Loucy (cell line): ENCODE measurements around the gene CCN2.

Experiments used
- H2AFZ ChIP-seq: fragments of 200-600 bp; sonication (generic); 2 replicates; pipeline ENCODE4 v1.6.0; 2016; ENCODE audit warnings: antibody characterized with exemption, mild to moderate bottlenecking, low read length, moderate library complexity
- H3F3A ChIP-seq: fragments of 200-600 bp; 2 replicates; pipeline ENCODE4 v1.6.0; 2016; ENCODE audit warnings: antibody characterized with exemption, low read depth, mild to moderate bottlenecking
- H3K27me3 ChIP-seq: fragments of 200-600 bp; sonication (generic); 2 replicates; pipeline ENCODE4 v1.6.1; 2014; ENCODE audit warnings: low read length, mild to moderate bottlenecking; ENCODE audit not compliant: insufficient read depth, poor library complexity, severe bottlenecking
- H3K36me3 ChIP-seq: fragments of 200-600 bp; sonication (generic); 2 replicates; pipeline ENCODE4 v1.6.1; 2016; ENCODE audit warnings: low read length; ENCODE audit not compliant: insufficient read depth
- H3K4me1 ChIP-seq: fragments of 200-600 bp; sonication (generic); 2 replicates; pipeline ENCODE4 v1.5.1; 2014; ENCODE audit warnings: low read length, mild to moderate bottlenecking; ENCODE audit not compliant: insufficient read depth, poor library complexity, severe bottlenecking
- H3K4me2 ChIP-seq: fragments of 200-600 bp; sonication (generic); 2 replicates; pipeline ENCODE4 v1.6.0; 2014; ENCODE audit warnings: antibody characterized with exemption, low read length, low read depth, mild to moderate bottlenecking; ENCODE audit not compliant: poor library complexity, severe bottlenecking
- H3K4me3 ChIP-seq: fragments of 200-600 bp; sonication (generic); 2 replicates; pipeline ENCODE4 v1.5.1; 2014; ENCODE audit warnings: low read length, mild to moderate bottlenecking, mixed read lengths; ENCODE audit not compliant: poor library complexity, severe bottlenecking
- H3K79me2 ChIP-seq: fragments of 200-600 bp; sonication (generic); 2 replicates; pipeline ENCODE4 v1.6.1; 2014; ENCODE audit warnings: low read length; ENCODE audit not compliant: insufficient read depth
- H3K9ac ChIP-seq: fragments of 200-600 bp; sonication (generic); 2 replicates; pipeline ENCODE4 v1.6.0; 2014; ENCODE audit warnings: mild to moderate bottlenecking, low read depth, low read length, moderate library complexity; ENCODE audit not compliant: poor library complexity, severe bottlenecking
- H3K9me2 ChIP-seq: fragments of 200-600 bp; sonication (generic); replicated peaks from 2 replicates; pipeline ENCODE4 v1.6.1; 2016; ENCODE audit warnings: low read depth, low read length, mixed read lengths
- H3K9me3 ChIP-seq: fragments of 200-600 bp; sonication (generic); 2 replicates; pipeline ENCODE4 v1.6.1; 2014; ENCODE audit warnings: mild to moderate bottlenecking, antibody characterized with exemption, low read length, low read depth; ENCODE audit not compliant: insufficient read depth
- H4K20me1 ChIP-seq: fragments of 200-600 bp; sonication (generic); 2 replicates; pipeline ENCODE4 v1.6.0; 2014; ENCODE audit warnings: antibody characterized with exemption, low read length, mild to moderate bottlenecking; ENCODE audit not compliant: insufficient read depth, poor library complexity, severe bottlenecking
- EZH2phosphoT487 ChIP-seq: fragments of 200-600 bp; IDR thresholded peaks from 2 replicates; pipeline ENCODE4 v1.6.1; 2018; ENCODE audit warnings: antibody characterized with exemption, mild to moderate bottlenecking, moderate library complexity, borderline replicate concordance
- TF ChIP-seq, protein P1 (sequence below): fragments of 200-600 bp; sonication (generic); conservative IDR thresholded peaks from 2 replicates; pipeline ENCODE4 v1.5.1; 2014; ENCODE audit warnings: mild to moderate bottlenecking, antibody characterized with exemption, low read length

CCN2 gene

DNA sequence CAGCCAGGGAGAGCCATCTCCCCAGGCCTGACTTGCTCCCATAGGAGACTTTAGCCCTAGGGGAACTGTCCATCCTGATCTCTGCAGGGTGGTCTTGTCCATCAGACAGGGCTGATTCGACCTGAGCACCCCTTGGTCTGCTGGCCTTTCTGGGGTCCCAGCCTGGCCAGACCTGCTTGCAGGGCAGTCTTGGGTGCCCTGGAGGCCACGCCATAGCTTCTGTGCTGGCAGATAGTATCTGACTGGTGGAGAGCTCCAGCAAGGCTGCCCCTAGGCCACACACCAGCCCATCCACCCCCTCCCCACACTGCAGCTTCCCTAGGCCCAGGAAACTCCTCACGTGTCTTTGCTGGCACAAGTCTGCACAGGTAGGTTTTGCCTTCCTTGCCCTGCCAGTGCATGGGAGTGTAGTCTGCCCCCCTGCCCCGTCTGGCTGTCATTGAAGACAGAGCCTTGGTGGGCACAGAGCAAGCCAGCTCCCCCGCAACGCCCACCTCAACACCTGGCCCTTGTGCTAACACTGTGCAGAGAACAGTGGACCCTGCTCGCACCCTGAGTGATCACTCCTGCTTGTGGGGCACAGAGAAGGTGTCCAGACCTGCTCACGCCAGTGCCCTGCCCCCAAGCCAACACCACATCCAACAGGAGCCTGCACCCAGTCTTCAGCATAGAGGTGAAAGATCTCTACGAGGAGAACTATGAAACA, 32.4 kb downstream of the CCN2 start:
- H3K4me3 ChIP-seq = no peak overlapping the region
- H3K9ac ChIP-seq = no peak overlapping the region
- peaks cover 37% of the 10 kb centered on the region for H3K27me3 ChIP-seq
- H3K4me1 ChIP-seq = peaks cover 18% of the 10 kb centered on the region
- no peak for TF ChIP-seq EZH2phosphoT487
- TF ChIP-seq, protein P1, sequence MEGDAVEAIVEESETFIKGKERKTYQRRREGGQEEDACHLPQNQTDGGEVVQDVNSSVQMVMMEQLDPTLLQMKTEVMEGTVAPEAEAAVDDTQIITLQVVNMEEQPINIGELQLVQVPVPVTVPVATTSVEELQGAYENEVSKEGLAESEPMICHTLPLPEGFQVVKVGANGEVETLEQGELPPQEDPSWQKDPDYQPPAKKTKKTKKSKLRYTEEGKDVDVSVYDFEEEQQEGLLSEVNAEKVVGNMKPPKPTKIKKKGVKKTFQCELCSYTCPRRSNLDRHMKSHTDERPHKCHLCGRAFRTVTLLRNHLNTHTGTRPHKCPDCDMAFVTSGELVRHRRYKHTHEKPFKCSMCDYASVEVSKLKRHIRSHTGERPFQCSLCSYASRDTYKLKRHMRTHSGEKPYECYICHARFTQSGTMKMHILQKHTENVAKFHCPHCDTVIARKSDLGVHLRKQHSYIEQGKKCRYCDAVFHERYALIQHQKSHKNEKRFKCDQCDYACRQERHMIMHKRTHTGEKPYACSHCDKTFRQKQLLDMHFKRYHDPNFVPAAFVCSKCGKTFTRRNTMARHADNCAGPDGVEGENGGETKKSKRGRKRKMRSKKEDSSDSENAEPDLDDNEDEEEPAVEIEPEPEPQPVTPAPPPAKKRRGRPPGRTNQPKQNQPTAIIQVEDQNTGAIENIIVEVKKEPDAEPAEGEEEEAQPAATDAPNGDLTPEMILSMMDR = no peak
- no peaks in the 10 kb centered on the region for H3F3A ChIP-seq
- no peak overlapping the region for H3K4me2 ChIP-seq
- no peak overlapping the region for H2AFZ ChIP-seq
- no peaks in the 10 kb centered on the region for H4K20me1 ChIP-seq
- H3K9me2 ChIP-seq = no peaks in the 10 kb centered on the region
- H3K79me2 ChIP-seq = no peaks in the 10 kb centered on the region
- H3K36me3 ChIP-seq = no peaks in the 10 kb centered on the region
- no peaks in the 10 kb centered on the region for H3K9me3 ChIP-seq

DNA sequence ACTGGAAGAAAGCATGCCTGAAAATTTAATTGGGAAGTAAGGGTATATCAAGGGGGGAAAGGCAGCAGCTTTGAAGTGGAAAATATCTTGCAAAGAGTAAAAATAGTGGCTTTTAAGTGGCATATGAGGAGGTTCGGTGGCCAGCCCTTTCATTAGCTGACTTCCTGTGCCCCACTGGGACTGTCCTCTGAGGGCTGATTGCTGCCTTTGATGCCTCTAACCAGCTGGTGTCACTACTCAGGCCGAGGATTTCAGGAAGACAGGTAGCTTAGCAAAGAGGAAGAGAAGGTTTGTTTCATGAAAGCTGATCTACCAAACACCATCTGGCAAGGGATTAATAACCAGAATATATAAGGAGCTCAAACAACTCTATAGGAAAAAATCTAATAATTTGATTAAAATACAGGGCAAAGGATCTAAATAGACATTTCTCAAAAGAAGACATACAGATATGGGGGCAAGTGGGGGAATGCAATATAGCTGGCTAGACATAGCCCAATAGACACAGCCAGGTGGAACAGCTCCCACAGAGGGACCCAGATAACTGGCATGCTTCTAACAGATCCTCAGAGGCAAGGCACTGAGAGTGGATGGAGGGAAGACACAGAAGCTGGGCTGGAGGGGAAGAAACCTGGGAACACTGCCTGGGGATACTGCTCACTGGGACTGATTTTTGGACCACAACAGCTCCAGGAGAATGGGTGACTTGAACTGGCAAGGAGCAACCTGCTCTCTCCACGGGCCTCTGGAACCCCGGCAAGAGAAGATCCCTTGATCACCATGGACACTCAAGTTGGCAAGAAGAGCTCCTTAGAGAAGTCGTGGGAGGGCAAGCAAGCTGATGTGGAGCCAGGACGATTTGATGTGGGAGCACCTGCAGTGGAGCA, 33.2 kb downstream of the CCN2 start:
- Histone ChIP-seq H3K9me3 (no peaks in the 10 kb centered on the region), H3K27me3 (peaks cover 45% of the 10 kb centered on the region), H3K9me2 (no peaks in the 10 kb centered on the region), H3K9ac (no peak overlapping the region), H3K4me2 (peak overlapping the region; percentile 61), H3F3A (no peaks in the 10 kb centered on the region), H4K20me1 (no peaks in the 10 kb centered on the region), H2AFZ (no peak overlapping the region), H3K4me1 (peaks cover 18% of the 10 kb centered on the region), H3K79me2 (no peaks in the 10 kb centered on the region), H3K36me3 (no peaks in the 10 kb centered on the region), H3K4me3 (peak overlapping the region; percentile 15)
- TF ChIP-seq, protein P1 = no peak
- TF ChIP-seq EZH2phosphoT487 = no peak

DNA sequence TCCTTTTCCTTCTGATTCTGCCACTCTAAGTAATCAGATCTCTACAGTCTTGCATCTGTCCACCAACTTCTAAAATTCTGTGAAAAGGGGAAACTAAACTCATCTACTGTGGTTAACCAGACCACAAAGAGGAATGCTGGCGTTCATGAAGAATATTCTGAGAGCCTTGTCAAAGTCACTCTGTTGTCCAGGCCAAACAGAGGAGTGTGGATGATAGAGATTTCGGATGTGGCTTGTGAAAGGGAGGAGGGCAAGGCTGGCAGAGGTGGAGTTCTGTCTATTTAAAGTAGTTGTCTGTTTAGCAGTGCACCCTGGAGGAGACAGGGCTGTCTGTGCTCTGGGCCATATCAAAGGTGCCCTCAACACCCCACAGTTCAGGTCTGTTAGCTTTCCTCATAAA, 33.9 kb downstream of the CCN2 start:
- H3K4me1 ChIP-seq = peaks cover 18% of the 10 kb centered on the region
- no peaks in the 10 kb centered on the region for H3F3A ChIP-seq
- peak overlapping the region; percentile 15 for H3K4me3 ChIP-seq
- H2AFZ ChIP-seq = no peak overlapping the region
- H3K9me2 ChIP-seq = no peaks in the 10 kb centered on the region
- no peaks in the 10 kb centered on the region for H3K9me3 ChIP-seq
- no peaks in the 10 kb centered on the region for H3K36me3 ChIP-seq
- no peak overlapping the region for H3K9ac ChIP-seq
- no peak for TF ChIP-seq EZH2phosphoT487
- TF ChIP-seq, protein P1 = no peak
- peak overlapping the region; percentile 61 for H3K4me2 ChIP-seq
- H3K79me2 ChIP-seq = no peaks in the 10 kb centered on the region
- peaks cover 52% of the 10 kb centered on the region for H3K27me3 ChIP-seq
- H4K20me1 ChIP-seq = no peaks in the 10 kb centered on the region
